GM19238 (cell line): Measurements from ENCODE around the gene KRTAP4-7.
"Not testable (repeated sequence)": the region's sequence is repeated elsewhere in the genome, so short reads cannot be mapped to it uniquely, and the experiment has no call there.

Source experiments
- DNase-seq: peaks from one replicate; pipeline ENCODE4 v3.0.0; 2011; ENCODE audit warnings: low spot score; ENCODE audit not compliant: insufficient read length

The KRTAP4-7 gene

GRCh38 chr17:41084100-41084856 is at the start of gene KRTAP4-7:
Gene KRTAP4-7 (plus strand): TSS chr17:41084150. CDS start chr17:41084207, 57 bp downstream.
- DNase-seq, result not testable (repeated sequence)

DNA sequence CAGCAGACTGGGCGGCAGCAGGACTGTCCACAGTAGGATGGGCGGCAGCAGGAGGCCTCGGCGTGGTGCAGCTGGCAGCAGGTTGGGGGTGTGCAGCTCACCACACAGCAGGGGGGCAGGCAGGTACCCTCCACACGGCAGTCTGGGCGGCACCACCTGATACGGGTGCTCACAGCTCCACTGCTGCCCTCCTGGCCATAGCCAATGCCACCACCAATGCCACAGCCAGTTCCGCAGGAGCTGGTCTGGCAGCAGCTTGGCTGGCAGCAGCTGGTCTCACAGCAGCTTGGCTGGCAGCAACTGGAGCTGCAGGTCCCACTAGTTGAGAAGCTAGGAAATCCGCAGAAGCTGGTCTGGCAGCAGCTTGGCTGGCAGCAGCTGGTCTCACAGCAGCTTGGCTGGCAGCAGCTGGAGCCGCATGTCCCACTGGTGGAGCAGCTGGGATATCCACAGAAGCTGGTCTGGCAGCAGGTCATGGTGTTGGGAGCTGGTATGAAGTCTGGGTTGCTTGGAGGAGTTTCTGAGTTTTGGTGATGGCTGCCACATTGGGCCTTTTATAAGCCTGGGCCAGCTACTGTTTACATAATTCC is 49.5 kb upstream of the KRTAP4-7 start, which contains the start of gene KRTAP1-3:
Gene KRTAP1-3, minus strand, starts transcription at position 529 of the 590 bp plus-strand sequence. Its CDS starts 53 bp downstream, at position 476.
- not testable (repeated sequence) for DNase-seq

DNA sequence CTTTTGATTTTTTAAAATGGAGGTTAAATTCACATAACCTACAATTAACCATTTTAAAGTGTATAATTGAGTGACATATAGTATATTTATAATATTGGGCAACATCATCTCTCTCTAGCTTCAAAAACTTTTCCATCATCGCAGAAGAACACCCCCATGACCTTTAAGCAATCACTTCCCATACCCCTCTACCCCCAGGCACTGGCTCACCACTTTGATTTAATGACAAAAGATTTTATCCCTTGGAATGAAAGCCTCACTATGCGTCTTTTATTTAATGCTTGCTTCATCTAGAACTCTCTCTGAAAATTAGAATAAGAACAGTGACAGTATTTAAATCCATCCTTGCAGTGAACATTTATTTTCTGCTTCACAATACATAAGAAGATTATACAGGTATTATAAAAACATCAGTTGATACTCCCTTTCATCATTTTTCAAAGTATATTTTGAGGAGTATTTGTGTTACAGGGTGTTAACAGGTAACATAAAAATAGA is 46.0 kb upstream of the KRTAP4-7 start:
- DNase-seq, result no peak

GRCh38 chr17:41040783-41041571 is 43.0 kb upstream of the KRTAP4-7 start, which contains the start of gene KRTAP1-1:
Gene KRTAP1-1 (minus strand): TSS chr17:41041450. CDS start chr17:41041397, 53 bp downstream.
- not testable (repeated sequence) for DNase-seq

DNA sequence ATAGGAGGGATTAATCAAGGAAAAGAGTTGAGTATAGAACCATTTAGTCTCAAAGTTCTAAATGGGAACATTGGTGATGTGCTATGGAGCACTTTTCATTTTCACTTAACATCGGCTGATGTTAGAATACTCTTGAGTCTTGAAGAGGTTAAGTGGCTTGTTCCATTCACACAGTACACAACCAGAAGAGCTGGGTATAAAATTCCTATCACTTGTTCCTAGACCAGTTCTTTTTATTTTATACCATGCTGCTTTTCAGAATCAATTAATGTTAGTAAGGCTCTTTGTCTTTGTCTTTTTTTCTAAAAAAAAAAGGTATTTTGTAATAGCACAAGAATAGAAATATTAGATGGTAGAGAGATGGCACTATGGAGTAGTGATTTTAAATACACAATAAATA is 41.0 kb upstream of the KRTAP4-7 start:
- DNase-seq, result no peak

GRCh38 chr17:41046735-41047465 is 37.0 kb upstream of the KRTAP4-7 start, which contains the start of gene KRTAP2-1:
Gene KRTAP2-1 (minus strand): TSS chr17:41047316. CDS start chr17:41047267, 49 bp downstream.
- DNase-seq, result not testable (repeated sequence)

DNA sequence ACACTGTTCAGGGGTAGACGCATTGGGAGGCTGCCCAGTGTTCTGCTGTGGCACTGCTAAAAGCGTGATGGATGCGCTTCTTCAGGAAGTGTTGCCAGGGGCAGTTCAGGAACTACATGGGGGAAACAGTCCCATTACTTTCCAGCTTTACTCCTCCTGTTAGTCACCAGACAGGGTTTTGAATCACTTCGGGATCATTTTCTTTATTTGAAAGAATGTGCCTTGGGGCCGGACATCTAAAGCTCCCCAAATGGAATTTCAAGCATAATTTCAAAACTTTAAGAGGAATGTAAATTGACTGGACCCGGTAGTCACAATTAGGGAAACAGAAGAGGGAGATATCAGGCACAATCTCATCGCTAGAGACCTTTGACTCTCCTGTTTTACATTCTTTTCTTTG is 35.5 kb upstream of the KRTAP4-7 start:
- DNase-seq, result no peak

DNA sequence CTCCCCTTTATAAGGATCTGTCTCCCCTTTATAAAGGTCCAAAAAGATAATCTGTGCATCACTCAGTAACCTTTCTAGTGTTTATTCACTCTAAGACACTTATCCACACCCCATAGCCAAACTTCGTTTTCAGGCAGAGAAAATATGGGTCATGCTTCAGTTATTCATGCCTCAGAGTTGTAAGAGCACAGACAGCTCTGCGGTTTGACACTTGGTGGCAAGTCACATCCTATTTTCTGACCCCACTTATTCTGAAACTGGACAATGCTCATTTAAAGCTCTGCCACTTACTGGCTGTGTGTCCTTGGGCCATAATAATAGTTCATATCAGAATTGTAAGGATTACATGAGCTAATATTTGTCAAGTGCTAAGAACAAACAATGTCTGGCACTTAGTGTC is 34.8 kb upstream of the KRTAP4-7 start:
- DNase-seq, result no peak

DNA sequence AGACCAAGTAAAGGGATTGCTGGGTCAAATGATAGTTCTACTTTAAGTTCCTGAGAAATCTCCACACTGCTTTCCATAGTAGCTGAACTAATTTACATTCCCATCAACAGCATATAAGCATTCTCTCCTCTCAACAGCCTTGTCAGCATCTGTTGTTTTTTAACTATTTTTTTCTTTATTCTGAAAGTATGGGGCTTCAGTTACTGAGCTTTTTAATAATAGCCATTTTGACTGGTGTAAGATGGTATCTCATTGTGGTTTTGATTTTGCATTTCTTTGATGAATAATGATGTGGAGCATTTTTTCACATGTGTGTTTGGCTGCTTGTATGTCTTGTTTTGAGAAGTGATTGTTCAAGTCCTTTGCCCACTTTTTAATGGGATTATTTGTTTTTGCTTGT is 31.4 kb upstream of the KRTAP4-7 start:
- DNase-seq, result no peak

GRCh38 chr17:41054025-41054424 is 29.9 kb upstream of the KRTAP4-7 start:
- no peak for DNase-seq

GRCh38 chr17:41054556-41054955 is 29.4 kb upstream of the KRTAP4-7 start:
- DNase-seq, result not testable (repeated sequence)

DNA sequence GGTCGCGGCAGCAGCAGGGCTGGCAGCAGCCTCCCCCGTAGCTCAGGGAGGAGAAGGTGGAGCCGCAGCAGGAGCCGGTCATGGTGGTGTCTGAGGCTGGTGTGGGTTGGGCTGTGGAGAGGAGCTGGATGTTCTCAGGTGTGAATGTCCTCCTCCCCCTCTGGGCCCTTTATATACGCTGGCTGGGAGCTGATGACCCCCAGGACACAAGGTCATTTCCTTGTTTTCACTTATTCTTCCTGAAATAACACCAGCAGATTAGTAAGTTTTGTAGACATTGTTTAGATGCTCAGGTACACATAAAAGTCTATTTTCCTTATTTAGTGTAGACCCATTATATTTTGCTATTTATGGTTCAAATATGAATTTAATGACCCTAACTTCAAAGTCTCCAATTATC is 28.8 kb upstream of the KRTAP4-7 start, which contains the start of gene KRTAP2-2:
Gene KRTAP2-2, minus strand, starts transcription at position 101 of the 400 bp plus-strand sequence. Its CDS starts 19 bp downstream, at position 82.
- DNase-seq, result not testable (repeated sequence)

DNA sequence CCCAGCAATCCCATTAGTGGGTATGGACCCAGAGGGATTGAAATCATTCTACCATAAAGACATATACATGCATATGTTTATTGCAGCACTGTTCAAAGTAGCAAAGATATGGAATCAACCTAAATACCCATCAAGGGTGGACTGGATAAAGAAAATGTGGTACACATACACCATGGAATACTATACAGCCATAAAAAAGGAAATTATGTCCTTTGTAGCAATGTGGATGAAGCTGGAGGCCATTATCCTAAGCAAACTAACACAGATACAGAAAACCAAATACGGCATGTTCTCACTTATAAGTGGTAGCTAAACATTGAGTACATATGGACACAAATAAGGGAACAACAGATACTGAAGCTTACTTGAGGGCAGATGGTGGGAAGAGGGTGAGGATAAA is 26.4 kb upstream of the KRTAP4-7 start:
- DNase-seq, result no peak

GRCh38 chr17:41058741-41059140 is 25.2 kb upstream of the KRTAP4-7 start:
- DNase-seq, result no peak

DNA sequence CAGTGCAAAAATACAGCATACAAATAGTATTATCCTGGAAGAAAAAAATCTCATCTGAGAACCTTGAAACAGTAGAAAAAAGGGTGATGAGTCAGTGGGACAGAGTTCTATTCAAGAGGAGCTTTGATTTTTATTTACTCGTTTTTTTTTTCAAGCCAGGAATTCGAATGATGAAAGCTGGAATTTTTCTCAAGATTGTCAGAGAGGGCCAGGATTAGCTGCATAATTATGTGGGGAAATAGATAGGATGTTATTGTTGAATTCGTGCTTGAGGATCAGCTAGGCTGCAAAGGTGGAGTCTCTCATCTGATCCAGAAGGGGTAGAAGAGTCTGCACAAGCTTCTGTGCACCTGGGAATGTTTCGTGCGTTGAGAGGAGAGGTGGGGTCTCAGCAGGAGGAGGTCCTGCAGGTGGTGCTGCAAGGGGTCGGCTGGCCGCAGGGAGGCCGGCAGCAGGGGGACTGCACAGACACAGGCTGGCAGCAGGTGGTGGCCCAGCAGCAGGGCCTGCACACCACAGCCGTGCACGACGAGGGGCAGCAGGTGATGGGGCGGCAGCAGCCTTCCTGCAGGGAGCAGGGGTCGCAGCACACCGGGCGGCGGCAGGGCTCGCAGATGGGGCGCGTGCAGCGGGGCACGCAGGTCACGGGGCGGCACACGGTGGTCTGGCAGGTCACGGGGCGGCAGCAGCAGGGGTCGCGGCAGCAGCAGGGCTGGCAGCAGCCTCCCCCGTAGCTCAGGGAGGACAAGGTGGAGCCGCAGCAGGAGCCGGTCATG is 24.5 kb upstream of the KRTAP4-7 start:
- DNase-seq, result not testable (repeated sequence)

- no peak for DNase-seq
These were observed 23.8 kb upstream of the KRTAP4-7 start, which contains the start of gene KRTAP2-3 for GRCh38 chr17:41060052-41060604. Gene KRTAP2-3 (minus strand): TSS chr17:41060114. CDS start chr17:41060050, 64 bp downstream.

DNA sequence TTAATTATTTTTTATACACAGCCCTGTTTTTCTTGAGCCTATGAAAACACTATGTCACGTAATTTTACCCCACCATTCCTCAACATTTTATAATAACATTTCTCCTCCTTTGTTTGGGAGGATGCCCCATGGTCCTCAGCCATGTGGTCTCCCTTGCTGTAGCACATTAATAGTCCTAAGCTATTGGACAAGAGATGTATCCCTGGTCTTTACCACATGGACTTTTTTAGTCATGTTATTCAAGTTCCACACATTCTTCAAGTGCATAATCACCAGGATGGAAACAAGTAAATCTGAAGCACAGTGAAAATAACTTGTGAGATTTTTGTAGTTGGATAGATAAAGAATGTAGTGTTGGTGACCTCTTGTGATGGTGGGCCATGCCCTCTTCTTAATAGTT is 22.0 kb upstream of the KRTAP4-7 start:
- no peak for DNase-seq

GRCh38 chr17:41063449-41063848 is 20.5 kb upstream of the KRTAP4-7 start:
- no peak for DNase-seq

GRCh38 chr17:41064301-41064700 is 19.6 kb upstream of the KRTAP4-7 start:
- DNase-seq, result no peak
